Esophagus muscularis mucosa (tissue), 4 donors: Measurements from ENCODE around the gene NIN. TPM values are rescaled to one million over a fixed set of nuclear protein-coding genes. Genes with fewer than 3 reads are reported as not detected.

Experiments used
- DNase-seq: peaks from one replicate; pipeline ENCODE4 v3.0.0-alpha.2; 2017; ENCODE audit errors: extremely low spot score
- H3K27ac ChIP-seq, 4 donors: fragments of 200-600 bp; sonication (generic); replicated peaks in 1 of 4; 1 replicate in 3 of 4; 2 replicates in 1 of 4; pipeline ENCODE4 v1.5.1; 2016 to 2019; ENCODE audit warnings: mild to moderate bottlenecking in 1 of 4
- H3K27me3 ChIP-seq, 4 donors: fragments of 200-600 bp; sonication (generic); one replicate each; pipeline versions ENCODE4 v1.5.1 to v1.6.0; 2016 to 2019
- H3K36me3 ChIP-seq, 4 donors: fragments of 200-600 bp; sonication (generic); one replicate each; pipeline ENCODE4 v1.5.1; 2016 to 2019
- H3K4me1 ChIP-seq, 4 donors: fragments of 200-600 bp; sonication (generic); one replicate each; pipeline ENCODE4 v1.5.1; 2016 to 2019
- H3K4me3 ChIP-seq, 4 donors: fragments of 200-600 bp; sonication (generic); 1 replicate in 2 of 4; 2 replicates in 2 of 4; pipeline ENCODE4 v1.5.1; 2016 to 2019; ENCODE audit warnings: mild to moderate bottlenecking in 4 of 4, moderate library complexity in 1 of 4
- H3K9me3 ChIP-seq, 4 donors: fragments of 200-600 bp; sonication (generic); 1 replicate in 3 of 4; 2 replicates in 1 of 4; pipeline ENCODE4 v1.5.1; 2016 to 2019
- CTCF ChIP-seq, 3 experiments: fragments of 200-600 bp in 2 of 3; fragments of 450-650 bp in 1 of 3; sonication (generic) in 2 of 3; IDR thresholded peaks; one replicate each; pipeline ENCODE4 v1.5.1; 2017 to 2019; ENCODE audit warnings: antibody characterized with exemption in 3 of 3, mild to moderate bottlenecking in 2 of 3, moderate library complexity in 1 of 3
- EP300 ChIP-seq: sonication (generic); formaldehyde crosslinking; IDR thresholded peaks from one replicate; pipeline ENCODE4 v1.6.1; 2017; ENCODE audit warnings: antibody characterized with exemption
- POLR2A ChIP-seq: fragments of 450-650 bp; IDR thresholded peaks from one replicate; pipeline ENCODE4 v1.6.1; 2017; ENCODE audit warnings: antibody characterized with exemption, moderate library complexity, mild to moderate bottlenecking, low read depth
- POLR2AphosphoS5 ChIP-seq, 2 donors: sonication (generic); formaldehyde crosslinking; IDR thresholded peaks; one replicate each; pipeline ENCODE4 v1.6.1; 2017; ENCODE audit warnings: antibody characterized with exemption in 2 of 2
- WGBS: methylation state at CpG from one replicate; pipeline ENCODE4 v1.1.5; 2018; 5-methylcytosine and 5-hydroxymethylcytosine counted together
- intact Hi-C: fragments of 100-400 bp; cut with DNase I; formaldehyde crosslinking; loops from one replicate; pipeline ENCODE4 v1.15.1; 2023
- total RNA-seq, 4 donors: library from RNA; depleted of rRNA; stranded (reverse); fragments of >200 nt; gene quantifications; one replicate each; pipeline versions ENCODE4 v1.1.0 to v1.2.1, GENCODE V29; 2016

NIN gene
- total RNA-seq, 4 donors from 2014 or later, result 26.2 to 38.8 (median 34.1) TPM

DNA sequence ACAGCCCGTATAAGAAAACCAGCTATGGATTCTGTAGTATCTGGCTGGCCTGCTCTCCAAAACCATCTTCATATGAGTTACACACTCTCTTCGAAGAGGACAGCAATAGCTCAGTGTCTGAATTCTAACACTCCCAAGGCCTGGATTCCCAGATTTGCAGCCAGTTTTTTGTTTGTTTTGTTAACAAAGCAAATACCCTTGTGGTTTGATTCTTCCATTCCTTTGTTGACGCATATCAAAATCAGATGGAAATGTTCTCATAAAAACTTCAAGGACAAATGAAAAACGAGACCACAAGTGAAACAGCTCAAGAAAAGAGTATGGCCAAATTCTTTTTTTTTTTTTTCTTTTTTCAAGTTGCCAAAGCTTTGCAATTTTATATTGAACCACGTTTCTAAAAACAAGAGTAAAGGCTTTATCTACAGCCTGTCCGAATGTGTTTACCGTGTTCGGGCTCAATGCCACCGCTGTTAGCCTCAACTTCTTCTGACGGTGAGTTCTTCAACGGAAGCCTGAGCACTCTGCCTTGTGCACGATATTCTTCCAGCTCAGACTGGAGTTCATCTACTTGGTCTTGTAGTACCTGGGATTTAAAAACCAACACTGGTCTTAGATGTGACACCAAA is 67.5 kb downstream of the NIN start:
- 91% methylated on average over 12 of the region's 12 CpGs for WGBS
- Histone ChIP-seq H3K9me3 (no peaks in the 10 kb centered on the region), H3K4me3 (no peak overlapping the region), H3K36me3 (peaks cover 30 to 84% (median 69%) of the 10 kb centered on the region in 4 donors), H3K27me3 (no peaks in the 10 kb centered on the region), H3K27ac (no peak overlapping the region), H3K4me1 (no peaks in the 10 kb centered on the region)
- no peak for TF ChIP-seq POLR2AphosphoS5 (IDR thresholded peaks at IDR 0.05)
- no peak for TF ChIP-seq EP300
- no peak for TF ChIP-seq POLR2A
- TF ChIP-seq CTCF (IDR thresholded peaks at IDR 0.05), result no peak
- no peak for DNase-seq
- intact Hi-C loops, result no loop called here

DNA sequence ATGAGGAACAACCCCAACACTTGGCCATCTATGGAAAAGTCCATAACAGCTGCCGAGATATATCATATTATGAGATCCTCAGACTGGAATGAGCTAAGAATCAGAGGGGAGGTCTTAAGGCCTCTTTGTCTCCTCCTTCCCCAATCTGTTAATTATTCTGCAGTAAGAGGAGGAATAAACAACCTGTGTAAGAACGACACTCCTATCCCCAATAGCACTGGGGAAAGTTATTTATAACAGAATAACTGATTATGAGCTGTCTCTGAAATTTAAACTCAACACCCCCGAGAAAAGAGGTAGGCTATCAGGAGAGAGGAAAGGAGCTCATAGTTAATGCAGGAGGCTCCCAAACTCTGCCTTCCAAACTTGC is 68.0 kb downstream of the NIN start:
- intact Hi-C loops, result no loop called here
- Histone ChIP-seq H3K27ac (no peak overlapping the region), H3K36me3 (peaks cover 30 to 85% (median 70%) of the 10 kb centered on the region in 4 donors)

DNA sequence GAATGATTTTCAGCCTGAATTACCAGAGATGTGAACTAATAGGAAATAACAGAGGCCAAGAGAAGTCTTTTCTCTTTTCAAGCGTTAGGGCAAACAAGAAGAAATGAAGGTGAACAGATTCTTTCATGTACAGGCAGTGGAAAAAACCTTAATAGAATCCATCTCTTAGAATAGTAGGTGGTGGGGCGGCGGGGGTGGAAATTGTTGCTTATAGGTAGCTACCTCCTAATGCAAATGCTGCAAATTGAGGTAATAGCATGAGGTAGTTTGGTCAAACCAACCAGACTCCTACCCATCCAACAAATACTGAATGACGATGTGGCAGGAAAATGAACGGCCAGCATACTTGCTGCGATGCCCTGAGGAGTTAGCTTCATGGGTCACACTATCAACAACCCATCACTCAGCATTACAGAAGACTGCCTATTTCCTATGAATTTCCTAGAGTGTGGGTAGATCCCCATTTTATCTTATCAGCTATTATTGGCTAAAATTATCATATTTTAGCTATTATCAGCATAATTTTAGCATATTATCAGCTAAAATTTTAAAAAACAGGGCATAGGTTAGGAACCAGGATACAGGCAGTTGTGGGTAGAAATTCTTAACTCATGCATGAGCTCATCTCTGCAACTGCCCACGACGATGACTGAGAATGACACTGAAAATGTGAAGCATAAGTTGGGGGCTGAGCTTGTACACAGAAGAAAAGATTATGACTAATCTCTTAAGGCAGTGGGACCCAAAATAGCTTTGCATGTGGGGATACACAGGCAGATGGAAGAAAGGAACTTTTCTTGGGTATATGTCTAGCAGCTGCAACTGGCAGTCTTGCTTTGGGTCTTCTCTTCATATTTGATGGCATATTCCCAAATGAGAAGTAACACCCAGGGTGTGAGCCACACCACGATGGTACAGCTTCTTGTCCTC is 68.7 kb downstream of the NIN start:
- WGBS, result 92% methylated on average over 9 of the region's 9 CpGs
- Histone ChIP-seq H3K27me3 (no peaks in the 10 kb centered on the region), H3K36me3 (peaks cover 30 to 91% (median 77%) of the 10 kb centered on the region in 4 donors), H3K4me3 (no peak overlapping the region), H3K27ac (no peak overlapping the region), H3K9me3 (no peaks in the 10 kb centered on the region), H3K4me1 (no peaks in the 10 kb centered on the region)
- TF ChIP-seq CTCF (IDR thresholded peaks at IDR 0.05) (no peak), POLR2A (no peak), EP300 (no peak), POLR2AphosphoS5 (IDR thresholded peaks at IDR 0.05) (no peak)
- intact Hi-C loops, result no loop called here
- no peak for DNase-seq

More for the DNA sequence above, 68.0 kb downstream of the NIN start:
- H3K4me3 ChIP-seq, result no peak overlapping the region
- no peaks in the 10 kb centered on the region for H3K9me3 ChIP-seq
- H3K4me1 ChIP-seq, result no peaks in the 10 kb centered on the region
- no peak for DNase-seq
- 81% methylated on average over 3 of the region's 3 CpGs for WGBS
- TF ChIP-seq POLR2A (no peak), CTCF (IDR thresholded peaks at IDR 0.05) (no peak), POLR2AphosphoS5 (IDR thresholded peaks at IDR 0.05) (no peak), EP300 (no peak)
- no peaks in the 10 kb centered on the region for H3K27me3 ChIP-seq

DNA sequence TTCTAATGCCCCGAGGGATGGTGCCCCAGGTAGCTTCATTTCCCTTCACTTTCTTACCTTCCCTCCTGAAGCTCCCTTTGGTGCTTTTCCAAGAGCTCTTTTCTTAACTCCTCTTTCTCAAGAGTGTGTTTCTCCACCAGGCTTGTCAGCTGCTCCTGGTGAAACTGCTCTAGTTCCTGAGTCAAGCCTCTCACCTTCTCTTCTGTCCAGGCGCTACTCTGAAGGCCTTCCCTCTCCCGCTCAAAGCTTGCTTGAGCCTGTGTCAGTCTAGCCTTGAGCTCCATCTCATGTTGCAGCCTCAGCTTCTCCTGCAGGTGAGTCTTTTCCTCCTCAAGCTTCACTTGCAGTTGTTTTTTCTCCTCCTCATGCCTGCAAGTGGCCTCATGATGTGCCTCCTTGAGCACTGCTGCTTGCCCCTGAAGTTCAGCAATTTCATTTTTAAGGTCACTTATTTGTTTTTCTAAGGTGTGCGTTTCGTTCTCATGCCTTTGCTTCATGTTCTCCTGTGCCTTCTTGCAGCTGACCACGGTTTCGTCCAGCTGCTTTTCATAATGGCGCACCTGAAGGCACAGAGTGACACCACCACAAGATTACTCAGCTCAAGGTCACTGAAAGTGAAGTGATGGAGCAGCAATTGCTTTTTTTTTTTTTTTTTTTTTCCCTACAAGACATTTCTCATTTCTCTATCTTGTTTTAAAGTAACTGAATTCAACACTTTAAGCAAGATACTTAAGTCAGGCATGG is 71.0 kb downstream of the NIN start:
- DNase-seq, result no peak
- Histone ChIP-seq H3K27ac (no peak overlapping the region), H3K9me3 (no peaks in the 10 kb centered on the region), H3K27me3 (no peaks in the 10 kb centered on the region), H3K4me1 (no peaks in the 10 kb centered on the region), H3K36me3 (peaks cover 25 to 87% (median 76%) of the 10 kb centered on the region in 4 donors), H3K4me3 (no peak overlapping the region)
- intact Hi-C loops, result no loop called here
- TF ChIP-seq POLR2AphosphoS5 (IDR thresholded peaks at IDR 0.05) (no peak), CTCF (IDR thresholded peaks at IDR 0.05) (no peak), POLR2A (no peak), EP300 (no peak)
- 96% methylated on average over 8 of the region's 8 CpGs for WGBS
